ENCODE data around the gene PDE7B.

Gene PDE7B

GRCh38 chr6:136034422-136034821 lies 182.9 kb downstream of the PDE7B start:
- DNase-seq (ENCODE audit: low read depth in 1 of 2, low spot score in 1 of 2): no peak
- Histone ChIP-seq H3K4me3 (replicated peaks; ENCODE audit: insufficient read depth, low read length) (no peak overlapping the region), H3K27ac (replicated peaks) (no peak overlapping the region), H3K27me3 (ENCODE audit: insufficient read depth, poor library complexity, severe bottlenecking) (no peaks in the 10 kb centered on the region)
- TF ChIP-seq GABPA (IDR thresholded peaks at IDR 0.05; ENCODE audit: low read depth) (no peak), CTCF (IDR thresholded peaks at IDR 0.05; ENCODE audit: insufficient read depth, low read length) (no peak), REST (IDR thresholded peaks at IDR 0.05; ENCODE audit: insufficient replicate concordance, low read depth) (no peak), POLR2AphosphoS5 (IDR thresholded peaks at IDR 0.05; ENCODE audit: low read depth) (no peak), SPI1 (IDR thresholded peaks at IDR 0.05; ENCODE audit: borderline replicate concordance, low read depth) (no peak)

- Histone ChIP-seq H3K27ac (replicated peaks) (no peak overlapping the region), H3K4me3 (replicated peaks; ENCODE audit: insufficient read depth, low read length) (no peak overlapping the region), H3K27me3 (ENCODE audit: insufficient read depth, poor library complexity, severe bottlenecking) (no peaks in the 10 kb centered on the region)
- TF ChIP-seq CTCF (IDR thresholded peaks at IDR 0.05; ENCODE audit: insufficient read depth, low read length): no peak
- DNase-seq (ENCODE audit: low read depth in 1 of 2, low spot score in 1 of 2): peak in 1 of 2 experiments; percentile 41
Measured at GRCh38 chr6:136035378-136036070, 184.0 kb downstream of the PDE7B start.

- Histone ChIP-seq H3K27me3 (ENCODE audit: insufficient read depth, poor library complexity, severe bottlenecking) (no peaks in the 10 kb centered on the region), H3K27ac (replicated peaks) (no peak overlapping the region), H3K4me3 (replicated peaks; ENCODE audit: insufficient read depth, low read length) (no peak overlapping the region)
- no peak for TF ChIP-seq SPI1 (IDR thresholded peaks at IDR 0.05; ENCODE audit: borderline replicate concordance, low read depth)
- no peak for TF ChIP-seq REST (IDR thresholded peaks at IDR 0.05; ENCODE audit: insufficient replicate concordance, low read depth)
- TF ChIP-seq CTCF (IDR thresholded peaks at IDR 0.05; ENCODE audit: insufficient read depth, low read length): no peak
- TF ChIP-seq POLR2AphosphoS5 (IDR thresholded peaks at IDR 0.05; ENCODE audit: low read depth): no peak
- no peak for TF ChIP-seq GABPA (IDR thresholded peaks at IDR 0.05; ENCODE audit: low read depth)
- DNase-seq (ENCODE audit: low read depth in 1 of 2, low spot score in 1 of 2): no peak
Measured at GRCh38 chr6:136036071-136036380, 184.5 kb downstream of the PDE7B start.

GRCh38 chr6:136036601-136037000 lies 185.1 kb downstream of the PDE7B start:
- TF ChIP-seq CTCF (IDR thresholded peaks at IDR 0.05; ENCODE audit: insufficient read depth, low read length) (no peak), REST (IDR thresholded peaks at IDR 0.05; ENCODE audit: insufficient replicate concordance, low read depth) (no peak), POLR2AphosphoS5 (IDR thresholded peaks at IDR 0.05; ENCODE audit: low read depth) (no peak), GABPA (IDR thresholded peaks at IDR 0.05; ENCODE audit: low read depth) (no peak), SPI1 (IDR thresholded peaks at IDR 0.05; ENCODE audit: borderline replicate concordance, low read depth) (no peak)
- no peak for DNase-seq (ENCODE audit: low read depth in 1 of 2, low spot score in 1 of 2)
- no peak overlapping the region for H3K4me3 ChIP-seq (replicated peaks; ENCODE audit: insufficient read depth, low read length)
- H3K27ac ChIP-seq (replicated peaks): no peak overlapping the region
- H3K27me3 ChIP-seq (ENCODE audit: insufficient read depth, poor library complexity, severe bottlenecking): no peaks in the 10 kb centered on the region
